GM23338 (cell line): ENCODE measurements around the gene LEAP2. TPM values are rescaled to one million over a fixed set of nuclear protein-coding genes. Genes with fewer than 3 reads are reported as not detected.

Experiments used
- ATAC-seq: fragments of 200-7000 bp; cut with Tn5 transposase; 3 replicates; pipeline ENCODE4 v1.9.1; 2020
- DNase-seq: peaks from one replicate; pipeline ENCODE4 v3.0.0-alpha.2; 2015; ENCODE audit warnings: low spot score
- H2AFZ ChIP-seq: fragments of 200-600 bp; sonication (generic); 2 replicates; pipeline ENCODE4 v1.8.0; 2016; ENCODE audit warnings: antibody characterized with exemption, mild to moderate bottlenecking, moderate library complexity
- H3F3A ChIP-seq: fragments of 200-600 bp; sonication (generic); replicated peaks from 2 replicates; pipeline ENCODE4 v1.8.0; 2017; ENCODE audit warnings: antibody characterized with exemption, mixed run types, low read depth
- H3K27ac ChIP-seq: fragments of 200-600 bp; sonication (generic); 2 replicates; pipeline ENCODE4 v1.6.1; 2016; ENCODE audit warnings: low read depth
- H3K27me3 ChIP-seq: fragments of 200-600 bp; sonication (generic); 2 replicates; pipeline ENCODE4 v1.8.0; 2016; ENCODE audit warnings: mild to moderate bottlenecking, mixed run types, moderate library complexity; ENCODE audit not compliant: insufficient read depth
- H3K36me3 ChIP-seq: fragments of 200-600 bp; sonication (generic); 2 replicates; pipeline ENCODE4 v1.8.0; 2016; ENCODE audit warnings: mild to moderate bottlenecking; ENCODE audit not compliant: insufficient read depth
- H3K4me1 ChIP-seq: fragments of 200-600 bp; sonication (generic); 2 replicates; pipeline ENCODE4 v1.8.0; 2016; ENCODE audit warnings: mild to moderate bottlenecking, moderate library complexity; ENCODE audit not compliant: insufficient read depth
- H3K4me2 ChIP-seq: fragments of 200-600 bp; sonication (generic); 2 replicates; pipeline ENCODE4 v1.7.1; 2017; ENCODE audit warnings: mixed run types
- H3K4me3 ChIP-seq: fragments of 200-600 bp; sonication (generic); 2 replicates; pipeline ENCODE4 v1.6.1; 2016; ENCODE audit warnings: mixed run types
- H3K79me2 ChIP-seq: fragments of 200-600 bp; sonication (generic); replicated peaks from 2 replicates; pipeline ENCODE4 v1.8.0; 2017; ENCODE audit warnings: mild to moderate bottlenecking; ENCODE audit not compliant: insufficient read depth
- H3K9me2 ChIP-seq: fragments of 200-600 bp; sonication (generic); 2 replicates; pipeline ENCODE4 v1.8.0; 2017; ENCODE audit not compliant: insufficient read depth
- H4K20me1 ChIP-seq: fragments of 200-600 bp; sonication (generic); replicated peaks from 2 replicates; pipeline ENCODE4 v1.8.0; 2017; ENCODE audit warnings: mild to moderate bottlenecking; ENCODE audit not compliant: insufficient read depth
- H3K27ac Mint-ChIP-seq: 2 replicates; pipeline ENCODE4 v1.8.0; 2020; ENCODE audit warnings: inconsistent platforms, mild to moderate bottlenecking, moderate library complexity, mixed read lengths
- H3K27me3 Mint-ChIP-seq: 3 replicates; pipeline ENCODE4 v1.8.0; 2022; ENCODE audit warnings: low read depth, mild to moderate bottlenecking, moderate library complexity, mixed read lengths, inconsistent platforms; ENCODE audit not compliant: insufficient read depth, poor library complexity
- H3K36me3 Mint-ChIP-seq: 3 replicates; pipeline ENCODE4 v1.8.0; 2021; ENCODE audit warnings: low read depth, mild to moderate bottlenecking, inconsistent platforms, moderate library complexity, mixed read lengths
- H3K4me1 Mint-ChIP-seq: 3 replicates; pipeline ENCODE4 v1.8.0; 2020; ENCODE audit warnings: mild to moderate bottlenecking, inconsistent platforms, mixed read lengths
- H3K4me3 Mint-ChIP-seq: 3 replicates; pipeline ENCODE4 v1.8.0; 2021; ENCODE audit warnings: moderate library complexity, mild to moderate bottlenecking, inconsistent platforms, mixed read lengths
- H3K9me3 Mint-ChIP-seq: 3 replicates; pipeline ENCODE4 v1.8.0; 2020; ENCODE audit warnings: moderate library complexity, mild to moderate bottlenecking, inconsistent platforms, mixed read lengths
- EZH2phosphoT487 ChIP-seq: fragments of 200-600 bp; sonication (generic); IDR thresholded peaks from one replicate; pipeline ENCODE4 v1.8.1; 2018; ENCODE audit warnings: antibody characterized with exemption; ENCODE audit not compliant: unreplicated experiment
- JUNB ChIP-seq: IDR thresholded peaks from one replicate; pipeline ENCODE4 v1.6.1; 2016; ENCODE audit warnings: antibody characterized with exemption; ENCODE audit not compliant: unreplicated experiment
- NANOG ChIP-seq: IDR thresholded peaks from 2 replicates; pipeline ENCODE4 v1.6.1; 2016; ENCODE audit warnings: antibody characterized with exemption, borderline replicate concordance
- POLR2AphosphoS5 ChIP-seq: IDR thresholded peaks from 2 replicates; pipeline ENCODE4 v1.6.1; 2016; ENCODE audit warnings: antibody characterized with exemption, low read depth
- STAT1 ChIP-seq: IDR thresholded peaks from one replicate; pipeline ENCODE4 v1.6.1; 2016; ENCODE audit warnings: antibody characterized with exemption; ENCODE audit not compliant: unreplicated experiment
- polyA plus RNA-seq: library from polyadenylated mRNA; unstranded; fragments of >200 nt; fragmentation: Nextera tagmentation; extraction: Ambion mirVana; gene quantifications from 2 replicates; pipeline ENCODE4 v1.2.1, GENCODE V29; 2016
- total RNA-seq: library from RNA; depleted of rRNA; stranded (reverse); fragments of >200 nt; shearing (Covaris generic); gene quantifications from 2 replicates; pipeline ENCODE4 v1.2.3, GENCODE V29; 2014
- TF ChIP-seq, protein P1 (sequence below): fragments of 250-450 bp; sonication (Bioruptor Pico); IDR thresholded peaks from 2 replicates; pipeline ENCODE4 v1.5.0; 2020; ENCODE audit warnings: mild to moderate bottlenecking, moderate library complexity
- TF ChIP-seq, protein P2 (sequence below), 2 experiments: fragments of 200-600 bp in 1 of 2; sonication (generic) in 1 of 2; conservative IDR thresholded peaks; 2 replicates each; pipeline versions ENCODE4 v1.5.1 to v1.6.1; 2016 to 2017; ENCODE audit warnings: antibody characterized with exemption in 2 of 2, low read depth in 2 of 2, mild to moderate bottlenecking in 2 of 2, moderate library complexity in 1 of 2
- TF ChIP-seq, protein P3 (sequence below): IDR thresholded peaks from one replicate; pipeline ENCODE4 v1.6.1; 2018; ENCODE audit warnings: antibody characterized with exemption; ENCODE audit not compliant: unreplicated experiment

Gene LEAP2
- total and polyA plus RNA-seq, 2 experiments from 2014 or later, result 1.5 to 1.8 TPM

DNA sequence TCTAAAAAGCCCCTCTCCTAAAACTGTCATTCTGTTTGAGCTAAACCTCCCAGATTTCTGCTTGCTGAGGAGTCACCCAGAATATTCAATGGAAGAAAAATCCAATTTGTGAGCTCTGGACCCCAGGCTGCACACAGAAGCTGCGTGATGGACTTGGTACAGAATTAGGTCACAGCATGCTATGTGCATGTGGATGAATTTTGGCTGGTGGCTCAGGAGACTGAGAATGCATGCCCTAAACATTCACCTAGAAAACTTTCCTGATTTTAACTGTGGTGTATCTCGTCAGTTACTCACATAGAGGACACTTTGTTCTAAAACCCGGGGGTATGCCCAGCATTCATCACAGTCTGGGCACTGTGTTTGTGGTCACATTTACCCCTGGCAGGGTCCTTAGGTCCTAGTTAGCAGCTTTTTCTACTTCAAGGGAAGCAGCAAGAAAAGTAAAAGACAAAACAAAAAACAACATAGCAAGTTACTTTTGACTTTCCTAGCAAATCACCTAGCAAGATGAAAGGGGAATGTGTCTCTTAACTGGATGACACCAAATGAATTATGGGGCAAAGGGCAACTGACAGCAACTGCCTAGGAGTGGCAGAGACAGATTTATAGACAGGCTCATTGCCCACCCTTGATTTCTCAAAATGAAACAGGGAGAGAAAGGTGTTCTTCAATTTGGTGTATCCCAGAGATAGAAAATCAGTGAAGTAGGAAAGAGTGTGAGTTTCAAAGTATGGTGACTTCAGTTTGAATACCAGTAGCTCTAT lies 34.8 kb upstream of the LEAP2 start:
- no peaks in the 10 kb centered on the region for H3K79me2 ChIP-seq
- no peaks in the 10 kb centered on the region for H3F3A ChIP-seq
- H3K36me3 ChIP-seq, result no peaks in the 10 kb centered on the region
- Mint-ChIP-seq H3K4me1 (no peaks in the 10 kb centered on the region), H3K36me3 (no peaks in the 10 kb centered on the region), H3K27ac (no peak overlapping the region), H3K4me3 (no peak overlapping the region), H3K27me3 (peaks cover 2% of the 10 kb centered on the region), H3K9me3 (no peaks in the 10 kb centered on the region)
- no peak for ATAC-seq
- no peak overlapping the region for H3K27ac ChIP-seq
- no peaks in the 10 kb centered on the region for H4K20me1 ChIP-seq
- H3K4me2 ChIP-seq, result no peak overlapping the region
- no peaks in the 10 kb centered on the region for H3K9me2 ChIP-seq
- no peak overlapping the region for H3K4me3 ChIP-seq
- H2AFZ ChIP-seq, result no peak overlapping the region
- no peaks in the 10 kb centered on the region for H3K27me3 ChIP-seq
- no peak for DNase-seq
- TF ChIP-seq, protein P1, sequence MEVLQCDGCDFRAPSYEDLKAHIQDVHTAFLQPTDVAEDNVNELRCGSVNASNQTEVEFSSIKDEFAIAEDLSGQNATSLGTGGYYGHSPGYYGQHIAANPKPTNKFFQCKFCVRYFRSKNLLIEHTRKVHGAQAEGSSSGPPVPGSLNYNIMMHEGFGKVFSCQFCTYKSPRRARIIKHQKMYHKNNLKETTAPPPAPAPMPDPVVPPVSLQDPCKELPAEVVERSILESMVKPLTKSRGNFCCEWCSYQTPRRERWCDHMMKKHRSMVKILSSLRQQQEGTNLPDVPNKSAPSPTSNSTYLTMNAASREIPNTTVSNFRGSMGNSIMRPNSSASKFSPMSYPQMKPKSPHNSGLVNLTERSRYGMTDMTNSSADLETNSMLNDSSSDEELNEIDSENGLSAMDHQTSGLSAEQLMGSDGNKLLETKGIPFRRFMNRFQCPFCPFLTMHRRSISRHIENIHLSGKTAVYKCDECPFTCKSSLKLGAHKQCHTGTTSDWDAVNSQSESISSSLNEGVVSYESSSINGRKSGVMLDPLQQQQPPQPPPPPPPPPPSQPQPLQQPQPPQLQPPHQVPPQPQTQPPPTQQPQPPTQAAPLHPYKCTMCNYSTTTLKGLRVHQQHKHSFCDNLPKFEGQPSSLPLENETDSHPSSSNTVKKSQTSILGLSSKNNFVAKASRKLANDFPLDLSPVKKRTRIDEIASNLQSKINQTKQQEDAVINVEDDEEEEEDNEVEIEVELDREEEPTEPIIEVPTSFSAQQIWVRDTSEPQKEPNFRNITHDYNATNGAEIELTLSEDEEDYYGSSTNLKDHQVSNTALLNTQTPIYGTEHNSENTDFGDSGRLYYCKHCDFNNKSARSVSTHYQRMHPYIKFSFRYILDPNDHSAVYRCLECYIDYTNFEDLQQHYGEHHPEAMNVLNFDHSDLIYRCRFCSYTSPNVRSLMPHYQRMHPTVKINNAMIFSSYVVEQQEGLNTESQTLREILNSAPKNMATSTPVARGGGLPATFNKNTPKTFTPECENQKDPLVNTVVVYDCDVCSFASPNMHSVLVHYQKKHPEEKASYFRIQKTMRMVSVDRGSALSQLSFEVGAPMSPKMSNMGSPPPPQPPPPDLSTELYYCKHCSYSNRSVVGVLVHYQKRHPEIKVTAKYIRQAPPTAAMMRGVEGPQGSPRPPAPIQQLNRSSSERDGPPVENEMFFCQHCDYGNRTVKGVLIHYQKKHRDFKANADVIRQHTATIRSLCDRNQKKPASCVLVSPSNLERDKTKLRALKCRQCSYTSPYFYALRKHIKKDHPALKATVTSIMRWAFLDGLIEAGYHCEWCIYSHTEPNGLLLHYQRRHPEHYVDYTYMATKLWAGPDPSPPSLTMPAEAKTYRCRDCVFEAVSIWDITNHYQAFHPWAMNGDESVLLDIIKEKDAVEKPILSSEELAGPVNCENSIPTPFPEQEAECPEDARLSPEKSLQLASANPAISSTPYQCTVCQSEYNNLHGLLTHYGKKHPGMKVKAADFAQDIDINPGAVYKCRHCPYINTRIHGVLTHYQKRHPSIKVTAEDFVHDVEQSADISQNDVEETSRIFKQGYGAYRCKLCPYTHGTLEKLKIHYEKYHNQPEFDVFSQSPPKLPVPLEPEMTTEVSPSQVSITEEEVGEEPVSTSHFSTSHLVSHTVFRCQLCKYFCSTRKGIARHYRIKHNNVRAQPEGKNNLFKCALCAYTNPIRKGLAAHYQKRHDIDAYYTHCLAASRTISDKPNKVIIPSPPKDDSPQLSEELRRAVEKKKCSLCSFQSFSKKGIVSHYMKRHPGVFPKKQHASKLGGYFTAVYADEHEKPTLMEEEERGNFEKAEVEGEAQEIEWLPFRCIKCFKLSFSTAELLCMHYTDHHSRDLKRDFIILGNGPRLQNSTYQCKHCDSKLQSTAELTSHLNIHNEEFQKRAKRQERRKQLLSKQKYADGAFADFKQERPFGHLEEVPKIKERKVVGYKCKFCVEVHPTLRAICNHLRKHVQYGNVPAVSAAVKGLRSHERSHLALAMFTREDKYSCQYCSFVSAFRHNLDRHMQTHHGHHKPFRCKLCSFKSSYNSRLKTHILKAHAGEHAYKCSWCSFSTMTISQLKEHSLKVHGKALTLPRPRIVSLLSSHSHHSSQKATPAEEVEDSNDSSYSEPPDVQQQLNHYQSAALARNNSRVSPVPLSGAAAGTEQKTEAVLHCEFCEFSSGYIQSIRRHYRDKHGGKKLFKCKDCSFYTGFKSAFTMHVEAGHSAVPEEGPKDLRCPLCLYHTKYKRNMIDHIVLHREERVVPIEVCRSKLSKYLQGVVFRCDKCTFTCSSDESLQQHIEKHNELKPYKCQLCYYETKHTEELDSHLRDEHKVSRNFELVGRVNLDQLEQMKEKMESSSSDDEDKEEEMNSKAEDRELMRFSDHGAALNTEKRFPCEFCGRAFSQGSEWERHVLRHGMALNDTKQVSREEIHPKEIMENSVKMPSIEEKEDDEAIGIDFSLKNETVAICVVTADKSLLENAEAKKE (CRISPR knock-in tag), result no peak
- TF ChIP-seq, protein P2, sequence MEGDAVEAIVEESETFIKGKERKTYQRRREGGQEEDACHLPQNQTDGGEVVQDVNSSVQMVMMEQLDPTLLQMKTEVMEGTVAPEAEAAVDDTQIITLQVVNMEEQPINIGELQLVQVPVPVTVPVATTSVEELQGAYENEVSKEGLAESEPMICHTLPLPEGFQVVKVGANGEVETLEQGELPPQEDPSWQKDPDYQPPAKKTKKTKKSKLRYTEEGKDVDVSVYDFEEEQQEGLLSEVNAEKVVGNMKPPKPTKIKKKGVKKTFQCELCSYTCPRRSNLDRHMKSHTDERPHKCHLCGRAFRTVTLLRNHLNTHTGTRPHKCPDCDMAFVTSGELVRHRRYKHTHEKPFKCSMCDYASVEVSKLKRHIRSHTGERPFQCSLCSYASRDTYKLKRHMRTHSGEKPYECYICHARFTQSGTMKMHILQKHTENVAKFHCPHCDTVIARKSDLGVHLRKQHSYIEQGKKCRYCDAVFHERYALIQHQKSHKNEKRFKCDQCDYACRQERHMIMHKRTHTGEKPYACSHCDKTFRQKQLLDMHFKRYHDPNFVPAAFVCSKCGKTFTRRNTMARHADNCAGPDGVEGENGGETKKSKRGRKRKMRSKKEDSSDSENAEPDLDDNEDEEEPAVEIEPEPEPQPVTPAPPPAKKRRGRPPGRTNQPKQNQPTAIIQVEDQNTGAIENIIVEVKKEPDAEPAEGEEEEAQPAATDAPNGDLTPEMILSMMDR (conservative IDR thresholded peaks at IDR 0.05; ENCODE audit: low read depth in 2 of 2), result no peak
- no peak for TF ChIP-seq NANOG
- TF ChIP-seq EZH2phosphoT487, result no peak
- TF ChIP-seq, protein P3, sequence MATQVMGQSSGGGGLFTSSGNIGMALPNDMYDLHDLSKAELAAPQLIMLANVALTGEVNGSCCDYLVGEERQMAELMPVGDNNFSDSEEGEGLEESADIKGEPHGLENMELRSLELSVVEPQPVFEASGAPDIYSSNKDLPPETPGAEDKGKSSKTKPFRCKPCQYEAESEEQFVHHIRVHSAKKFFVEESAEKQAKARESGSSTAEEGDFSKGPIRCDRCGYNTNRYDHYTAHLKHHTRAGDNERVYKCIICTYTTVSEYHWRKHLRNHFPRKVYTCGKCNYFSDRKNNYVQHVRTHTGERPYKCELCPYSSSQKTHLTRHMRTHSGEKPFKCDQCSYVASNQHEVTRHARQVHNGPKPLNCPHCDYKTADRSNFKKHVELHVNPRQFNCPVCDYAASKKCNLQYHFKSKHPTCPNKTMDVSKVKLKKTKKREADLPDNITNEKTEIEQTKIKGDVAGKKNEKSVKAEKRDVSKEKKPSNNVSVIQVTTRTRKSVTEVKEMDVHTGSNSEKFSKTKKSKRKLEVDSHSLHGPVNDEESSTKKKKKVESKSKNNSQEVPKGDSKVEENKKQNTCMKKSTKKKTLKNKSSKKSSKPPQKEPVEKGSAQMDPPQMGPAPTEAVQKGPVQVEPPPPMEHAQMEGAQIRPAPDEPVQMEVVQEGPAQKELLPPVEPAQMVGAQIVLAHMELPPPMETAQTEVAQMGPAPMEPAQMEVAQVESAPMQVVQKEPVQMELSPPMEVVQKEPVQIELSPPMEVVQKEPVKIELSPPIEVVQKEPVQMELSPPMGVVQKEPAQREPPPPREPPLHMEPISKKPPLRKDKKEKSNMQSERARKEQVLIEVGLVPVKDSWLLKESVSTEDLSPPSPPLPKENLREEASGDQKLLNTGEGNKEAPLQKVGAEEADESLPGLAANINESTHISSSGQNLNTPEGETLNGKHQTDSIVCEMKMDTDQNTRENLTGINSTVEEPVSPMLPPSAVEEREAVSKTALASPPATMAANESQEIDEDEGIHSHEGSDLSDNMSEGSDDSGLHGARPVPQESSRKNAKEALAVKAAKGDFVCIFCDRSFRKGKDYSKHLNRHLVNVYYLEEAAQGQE, result no peak
- no peak for TF ChIP-seq JUNB
- TF ChIP-seq STAT1, result no peak
- TF ChIP-seq POLR2AphosphoS5, result no peak
- H3K4me1 ChIP-seq, result no peaks in the 10 kb centered on the region
